Keratinocyte (primary cell): ENCODE data around the gene TTLL5. TPM values are rescaled to one million over a fixed set of nuclear protein-coding genes. Genes with fewer than 3 reads are reported as not detected.

ENCODE experiments used
- DNase-seq: peaks from one replicate; pipeline ENCODE4 v3.0.0-alpha.2; 2011; ENCODE audit warnings: low read depth, missing footprints, low spot score
- FAIRE-seq: peaks from 2 replicates; lab custom pipeline; 2011; peaks lifted over from hg19 to GRCh38; lab: Jason Lieb, UNC
- H2AFZ ChIP-seq: 2 replicates; pipeline ENCODE4 v1.6.0; 2012; ENCODE audit warnings: low read length, control low read depth, inconsistent platforms; ENCODE audit not compliant: control insufficient read depth
- H3K27ac ChIP-seq: 2 replicates; pipeline ENCODE4 v1.5.1; 2011; ENCODE audit warnings: low read length; ENCODE audit not compliant: control insufficient read depth, insufficient read depth
- H3K27me3 ChIP-seq: 3 replicates; pipeline ENCODE4 v1.6.0; 2011; ENCODE audit warnings: low read length; ENCODE audit not compliant: control insufficient read depth, insufficient read depth; ENCODE audit errors: extremely low read depth
- H3K36me3 ChIP-seq, 2 experiments: 2 replicates in 1 of 2; 3 replicates in 1 of 2; pipeline ENCODE4 v1.5.1; 2011; ENCODE audit warnings: low read length in 2 of 2, mild to moderate bottlenecking in 1 of 2; ENCODE audit not compliant: control insufficient read depth in 2 of 2, insufficient read depth in 2 of 2; ENCODE audit errors: extremely low read depth in 1 of 2
- H3K4me1 ChIP-seq: 3 replicates; pipeline ENCODE4 v1.5.1; 2011; ENCODE audit warnings: low read length; ENCODE audit not compliant: control insufficient read depth, insufficient read depth; ENCODE audit errors: extremely low read depth
- H3K4me2 ChIP-seq: 3 replicates; pipeline ENCODE4 v1.6.0; 2011; ENCODE audit warnings: low read depth, low read length; ENCODE audit not compliant: control insufficient read depth, insufficient read depth; ENCODE audit errors: extremely low read depth
- H3K4me3 ChIP-seq, 3 experiments: fragments of 200-600 bp in 1 of 3; sonication (generic) in 1 of 3; 2 replicates in 2 of 3; 3 replicates in 1 of 3; pipeline ENCODE4 v1.5.1; 2011 to 2016; ENCODE audit warnings: low read length in 3 of 3, mild to moderate bottlenecking in 3 of 3, control low read depth in 2 of 3, inconsistent platforms in 1 of 3, low read depth in 1 of 3, mixed read lengths in 1 of 3, mixed run types in 1 of 3, moderate library complexity in 1 of 3; ENCODE audit not compliant: control insufficient read depth in 2 of 3, insufficient read depth in 2 of 3; ENCODE audit errors: extremely low read depth in 1 of 3
- H3K79me2 ChIP-seq: 2 replicates; pipeline ENCODE4 v1.6.0; 2012; ENCODE audit warnings: low read length; ENCODE audit not compliant: control insufficient read depth, insufficient read depth
- H3K9ac ChIP-seq: 3 replicates; pipeline ENCODE4 v1.6.0; 2011; ENCODE audit warnings: low read length; ENCODE audit not compliant: control insufficient read depth, insufficient read depth; ENCODE audit errors: extremely low read depth
- H3K9me1 ChIP-seq: 3 replicates; pipeline ENCODE4 v1.6.0; 2011; ENCODE audit warnings: low read length; ENCODE audit not compliant: control insufficient read depth, insufficient read depth; ENCODE audit errors: extremely low read depth
- H3K9me3 ChIP-seq: 2 replicates; pipeline ENCODE4 v1.5.1; 2012; ENCODE audit warnings: low read depth, low read length; ENCODE audit not compliant: control insufficient read depth
- H4K20me1 ChIP-seq: 3 replicates; pipeline ENCODE4 v1.6.0; 2011; ENCODE audit warnings: low read length; ENCODE audit not compliant: control insufficient read depth, insufficient read depth; ENCODE audit errors: extremely low read depth
- CTCF ChIP-seq, 3 experiments: IDR thresholded peaks in 1 of 3; conservative IDR thresholded peaks in 1 of 3; optimal IDR thresholded peaks in 1 of 3; 2 replicates in 2 of 3; 3 replicates in 1 of 3; pipeline versions ENCODE3 to v1.5.1; 2011; ENCODE audit warnings: low read length in 3 of 3, mild to moderate bottlenecking in 3 of 3, moderate library complexity in 2 of 3, control low read depth in 1 of 3, inconsistent platforms in 1 of 3; ENCODE audit not compliant: insufficient read depth in 2 of 3; ENCODE audit errors: extremely low read depth in 1 of 3
- EZH2 ChIP-seq: IDR thresholded peaks from one replicate; pipeline ENCODE4 v1.6.1; 2012; ENCODE audit warnings: inconsistent platforms, mild to moderate bottlenecking, low read length, moderate library complexity
- dilution Hi-C: fragments of 300-500 bp; cut with MboI; formaldehyde crosslinking; loops from one replicate; pipeline ENCODE4 v1.7.0; 2020; ENCODE audit warnings: low sequenced_read_pairs; ENCODE audit not compliant: extremely low pct_ligation_motif_present
- polyA plus RNA-seq, 5 experiments: library from polyadenylated mRNA; depleted of rRNA in 3 of 5; stranded (reverse) in 3 of 5; stranded (forward) in 1 of 5; unstranded in 1 of 5; fragments of >200 nt; gene quantifications; 1 replicate in 1 of 5; 2 replicates in 3 of 5; 3 replicates in 1 of 5; pipeline versions ENCODE4 v1.2.1 to v1.2.3, GENCODE V29; 2011 to 2012; ENCODE audit warnings: missing spikeins in 2 of 5, low read depth in 1 of 5, low replicate concordance in 1 of 5

The TTLL5 gene
- polyA plus RNA-seq, 1 donor (not counting 4 experiments of a cell fraction or from before 2014, with no cell fraction given), result 20.7 TPM

- dilution Hi-C loops, result no loop called here
- no peak overlapping the region for H2AFZ ChIP-seq
- no peak for FAIRE-seq
- DNase-seq, result no peak
- H3K4me2 ChIP-seq, result no peak overlapping the region
- H3K36me3 ChIP-seq, result no peaks in the 10 kb centered on the region
- H3K9me1 ChIP-seq, result no peaks in the 10 kb centered on the region
- H3K9ac ChIP-seq, result no peak overlapping the region
- H3K4me3 ChIP-seq, result no peak overlapping the region
- H3K27ac ChIP-seq, result no peak overlapping the region
- no peaks in the 10 kb centered on the region for H3K9me3 ChIP-seq
- no peaks in the 10 kb centered on the region for H4K20me1 ChIP-seq
- H3K79me2 ChIP-seq, result no peaks in the 10 kb centered on the region
- H3K4me1 ChIP-seq, result no peaks in the 10 kb centered on the region
- peaks cover 8% of the 10 kb centered on the region for H3K27me3 ChIP-seq
- TF ChIP-seq EZH2, result no peak
- no peak for TF ChIP-seq CTCF (optimal IDR thresholded peaks at IDR 0.05 in 1 of 3, IDR thresholded peaks at IDR 0.05 in 1 of 3, conservative IDR thresholded peaks at IDR 0.05 in 1 of 3; ENCODE audit: extremely low read depth in 1 of 3, insufficient read depth in 2 of 3, low read length in 3 of 3)
Observed at GRCh38 chr14:75614179-75614578, 46.9 kb upstream of the TTLL5 start.

- H3K9ac ChIP-seq, result no peak overlapping the region
- dilution Hi-C loops, result no loop called here
- H3K27ac ChIP-seq, result no peak overlapping the region
- no peak for TF ChIP-seq EZH2
- no peak for TF ChIP-seq CTCF (optimal IDR thresholded peaks at IDR 0.05 in 1 of 3, IDR thresholded peaks at IDR 0.05 in 1 of 3, conservative IDR thresholded peaks at IDR 0.05 in 1 of 3; ENCODE audit: extremely low read depth in 1 of 3, insufficient read depth in 2 of 3, low read length in 3 of 3)
- H3K36me3 ChIP-seq, result no peaks in the 10 kb centered on the region
- no peak overlapping the region for H3K4me2 ChIP-seq
- DNase-seq (no peak), FAIRE-seq (no peak)
- no peaks in the 10 kb centered on the region for H3K9me1 ChIP-seq
- no peaks in the 10 kb centered on the region for H4K20me1 ChIP-seq
- H3K4me3 ChIP-seq, result no peak overlapping the region
- no peaks in the 10 kb centered on the region for H3K79me2 ChIP-seq
- H2AFZ ChIP-seq, result no peak overlapping the region
- no peaks in the 10 kb centered on the region for H3K4me1 ChIP-seq
- H3K27me3 ChIP-seq, result peaks cover 2% of the 10 kb centered on the region
- no peaks in the 10 kb centered on the region for H3K9me3 ChIP-seq
Observed at GRCh38 chr14:75615200-75615599, 45.8 kb upstream of the TTLL5 start.
